Kidney epithelial cell (primary cell): ENCODE measurements around the gene MYBPC2. TPM values are rescaled to one million over a fixed set of nuclear protein-coding genes. Genes with fewer than 3 reads are reported as not detected.

Experiments used
- DNase-seq: peaks from one replicate; pipeline ENCODE4 v3.0.0-alpha.2; 2010; ENCODE audit warnings: low read depth
- H3K27me3 ChIP-seq: 2 replicates; pipeline ENCODE4 v1.6.0; 2011; ENCODE audit warnings: low read length; ENCODE audit not compliant: control insufficient read depth, insufficient read depth
- H3K36me3 ChIP-seq: 2 replicates; pipeline ENCODE4 v1.5.1; 2011; ENCODE audit warnings: low read length; ENCODE audit not compliant: control insufficient read depth, insufficient read depth
- H3K4me3 ChIP-seq: 2 replicates; pipeline ENCODE4 v1.5.1; 2011; ENCODE audit warnings: low read depth, mild to moderate bottlenecking, control low read depth, low read length
- total RNA-seq: library from RNA; depleted of rRNA; stranded (reverse); fragments of >200 nt; gene quantifications from 2 replicates; pipeline ENCODE4 v1.2.3, GENCODE V29; 2015
- TF ChIP-seq, protein P1 (sequence below): IDR thresholded peaks from 2 replicates; pipeline ENCODE4 v1.5.1; 2011; ENCODE audit warnings: mild to moderate bottlenecking, moderate library complexity, low read length, control low read depth, inconsistent platforms; ENCODE audit not compliant: insufficient read depth, poor library complexity, severe bottlenecking

The MYBPC2 gene
- total RNA-seq, 1 donor from 2014 or later = 0.21 TPM

DNA sequence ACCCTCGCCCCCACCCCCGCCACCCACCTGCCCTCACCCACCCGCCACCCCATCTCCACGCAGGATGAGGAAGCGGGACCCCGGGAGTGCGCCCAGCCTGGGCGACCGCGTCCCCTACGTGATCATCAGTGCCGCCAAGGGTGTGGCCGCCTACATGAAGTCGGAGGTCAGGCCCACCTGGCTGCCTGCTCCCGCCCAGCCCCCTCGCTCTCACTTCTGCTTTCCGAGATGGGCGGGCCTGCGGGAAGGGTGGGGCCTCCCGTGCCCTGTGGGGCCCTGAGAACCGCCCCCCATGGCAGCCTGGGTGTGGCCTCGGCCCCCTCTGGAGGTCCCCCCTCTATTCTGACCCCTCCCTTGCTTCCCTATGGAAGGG lies 17.0 kb upstream of the MYBPC2 start:
- no peaks in the 10 kb centered on the region for H3K36me3 ChIP-seq

GRCh38 chr19:50416034-50416977 lies 16.4 kb upstream of the MYBPC2 start:
- peaks cover 23% of the 10 kb centered on the region for H3K27me3 ChIP-seq
- no peak overlapping the region for H3K4me3 ChIP-seq
- no peaks in the 10 kb centered on the region for H3K36me3 ChIP-seq
- DNase-seq = no peak
- TF ChIP-seq, protein P1, sequence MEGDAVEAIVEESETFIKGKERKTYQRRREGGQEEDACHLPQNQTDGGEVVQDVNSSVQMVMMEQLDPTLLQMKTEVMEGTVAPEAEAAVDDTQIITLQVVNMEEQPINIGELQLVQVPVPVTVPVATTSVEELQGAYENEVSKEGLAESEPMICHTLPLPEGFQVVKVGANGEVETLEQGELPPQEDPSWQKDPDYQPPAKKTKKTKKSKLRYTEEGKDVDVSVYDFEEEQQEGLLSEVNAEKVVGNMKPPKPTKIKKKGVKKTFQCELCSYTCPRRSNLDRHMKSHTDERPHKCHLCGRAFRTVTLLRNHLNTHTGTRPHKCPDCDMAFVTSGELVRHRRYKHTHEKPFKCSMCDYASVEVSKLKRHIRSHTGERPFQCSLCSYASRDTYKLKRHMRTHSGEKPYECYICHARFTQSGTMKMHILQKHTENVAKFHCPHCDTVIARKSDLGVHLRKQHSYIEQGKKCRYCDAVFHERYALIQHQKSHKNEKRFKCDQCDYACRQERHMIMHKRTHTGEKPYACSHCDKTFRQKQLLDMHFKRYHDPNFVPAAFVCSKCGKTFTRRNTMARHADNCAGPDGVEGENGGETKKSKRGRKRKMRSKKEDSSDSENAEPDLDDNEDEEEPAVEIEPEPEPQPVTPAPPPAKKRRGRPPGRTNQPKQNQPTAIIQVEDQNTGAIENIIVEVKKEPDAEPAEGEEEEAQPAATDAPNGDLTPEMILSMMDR = no peak

More for the DNA sequence above, 17.0 kb upstream of the MYBPC2 start:
- TF ChIP-seq, protein P1 = no peak
- no peak overlapping the region for H3K4me3 ChIP-seq
- DNase-seq = no peak
- H3K27me3 ChIP-seq = peaks cover 23% of the 10 kb centered on the region

GRCh38 chr19:50417111-50418081 lies 15.3 kb upstream of the MYBPC2 start:
- no peak for DNase-seq
- Histone ChIP-seq H3K27me3 (peaks cover 23% of the 10 kb centered on the region), H3K4me3 (no peak overlapping the region), H3K36me3 (no peaks in the 10 kb centered on the region)
- TF ChIP-seq, protein P1 = no peak

DNA sequence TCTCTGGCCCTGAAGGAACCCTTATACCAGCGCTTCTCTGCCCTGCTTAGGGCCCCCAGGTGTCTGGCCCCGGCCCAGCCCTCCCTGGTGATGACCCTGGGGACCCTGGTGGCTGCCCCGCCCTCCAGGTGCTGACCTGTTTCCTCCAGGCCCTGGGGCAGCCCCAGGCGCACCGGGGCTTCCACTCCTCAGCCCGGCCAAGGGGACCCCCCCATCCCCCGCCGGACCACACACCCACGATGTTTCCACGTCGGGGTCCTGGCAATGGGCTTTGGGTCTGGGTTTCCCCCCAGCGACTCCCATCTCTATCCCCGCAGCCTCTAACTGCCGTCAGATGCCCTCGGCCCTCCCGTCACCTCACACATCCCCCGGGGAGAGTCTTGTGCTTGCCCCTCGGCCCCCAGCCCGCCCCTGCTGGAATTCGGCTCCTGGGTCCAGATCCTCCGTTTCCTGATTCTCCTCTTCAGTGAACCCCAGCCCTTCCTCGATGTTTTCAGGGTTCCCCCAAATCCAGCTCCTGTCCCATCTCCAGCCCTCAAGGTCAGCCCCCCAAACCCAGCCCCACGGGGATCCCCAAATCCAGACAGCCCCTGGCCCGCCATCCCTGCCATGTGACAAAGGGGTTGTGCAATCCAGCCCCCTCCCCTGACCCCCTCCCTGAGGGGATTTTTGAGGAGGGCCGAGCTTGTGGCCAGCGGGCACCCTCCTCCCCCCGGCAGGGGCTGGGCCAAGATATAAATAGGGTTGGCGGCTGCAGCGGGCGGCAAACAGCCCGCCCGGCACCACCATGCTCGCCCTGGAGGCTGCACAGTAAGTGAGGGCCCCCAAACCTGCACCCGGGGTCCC lies 14.3 kb upstream of the MYBPC2 start, which contains the start of gene SPIB:
SPIB (plus strand) TSS at position 763 of the 846 bp plus-strand sequence; CDS start at position 788, 25 bp downstream.
- no peak for DNase-seq
- H3K36me3 ChIP-seq = no peaks in the 10 kb centered on the region
- peaks cover 23% of the 10 kb centered on the region for H3K27me3 ChIP-seq
- TF ChIP-seq, protein P1 = no peak
- H3K4me3 ChIP-seq = no peak within 1 kb of the TSS

DNA sequence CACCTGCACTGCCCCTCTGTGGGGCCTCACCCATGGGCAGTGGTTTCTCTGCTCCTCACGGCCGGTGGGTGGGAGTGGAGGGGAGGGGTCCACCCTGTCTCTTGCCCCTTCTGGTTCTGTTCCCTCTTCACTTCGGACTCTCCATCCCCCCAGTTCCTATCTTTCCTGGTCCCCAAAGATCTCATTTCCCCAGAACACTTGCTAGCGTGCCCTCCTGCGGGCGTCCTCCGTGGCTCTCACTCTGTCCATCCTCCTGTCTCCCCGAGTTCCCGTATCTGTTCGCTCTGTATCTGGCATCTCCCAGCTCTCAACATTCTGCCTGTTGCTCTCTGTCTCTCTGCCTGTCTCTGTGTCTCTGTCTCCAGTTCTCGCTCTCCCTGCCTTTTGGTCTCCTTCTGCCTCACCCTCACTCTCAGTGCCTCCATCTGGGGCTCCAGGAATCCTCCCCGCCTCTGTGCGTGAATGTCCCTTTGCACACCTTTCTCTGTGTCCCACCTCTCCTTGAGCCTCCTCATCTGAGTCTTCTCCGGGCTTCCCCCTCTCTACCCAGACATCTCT lies 13.6 kb upstream of the MYBPC2 start:
- Histone ChIP-seq H3K27me3 (peaks cover 23% of the 10 kb centered on the region), H3K36me3 (no peaks in the 10 kb centered on the region), H3K4me3 (no peak overlapping the region)
- TF ChIP-seq, protein P1 = no peak
- DNase-seq = no peak
